Measurements from ENCODE around the gene UTP4. TPM values are rescaled to one million over a fixed set of nuclear protein-coding genes. Genes with fewer than 3 reads are reported as not detected.
A peak's percentile ranks its signal among the peaks of the same experiment; 100 is the strongest.

UTP4 gene
- total RNA-seq, 1 donor from 2014 or later: 34.9 TPM

GRCh38 chr16:69176033-69176800, 43.8 kb downstream of the UTP4 start:
- TF ChIP-seq CTCF (IDR thresholded peaks at IDR 0.05): no peak
- TF ChIP-seq POLR2A (IDR thresholded peaks at IDR 0.05): no peak
- no peak for TF ChIP-seq POLR2AphosphoS5 (IDR thresholded peaks at IDR 0.05; ENCODE audit: insufficient read depth in 1 of 2, low read depth in 1 of 2)
- no peak for DNase-seq (ENCODE audit: extremely low spot score in 2 of 2)
- no peaks in the 10 kb centered on the region for H3K36me3 ChIP-seq
- intact Hi-C loops (cut with DNase I): no loop called here
- H3K27me3 ChIP-seq: no peaks in the 10 kb centered on the region
- H3K9me3 ChIP-seq: no peaks in the 10 kb centered on the region
- peaks cover 62% of the 10 kb centered on the region for H3K4me1 ChIP-seq
- H3K4me3 ChIP-seq: no peak overlapping the region
- H3K27ac ChIP-seq: peak overlapping the region; percentile 28

GRCh38 chr16:69179328-69180010, 47.0 kb downstream of the UTP4 start:
- peak overlapping the region in 1 of 2 donors; percentile 10 for H3K4me3 ChIP-seq
- H3K36me3 ChIP-seq: no peaks in the 10 kb centered on the region
- intact Hi-C loops (cut with DNase I): loop anchor here (10.0 kb wide), 1 partner anchor 105 kb away; no protein-coding TSS in a partner anchor
- H3K27me3 ChIP-seq: no peaks in the 10 kb centered on the region
- peak overlapping the region; percentile 66 for H3K27ac ChIP-seq
- H3K9me3 ChIP-seq: no peaks in the 10 kb centered on the region
- TF ChIP-seq POLR2AphosphoS5 (IDR thresholded peaks at IDR 0.05; ENCODE audit: insufficient read depth in 1 of 2, low read depth in 1 of 2): peak in 1 of 2 donors; percentile 95
- no peak for TF ChIP-seq CTCF (IDR thresholded peaks at IDR 0.05)
- peaks cover 52% of the 10 kb centered on the region for H3K4me1 ChIP-seq
- DNase-seq (ENCODE audit: extremely low spot score in 2 of 2): no peak

GRCh38 chr16:69180011-69180338, 47.5 kb downstream of the UTP4 start:
- H3K4me3 ChIP-seq: peak overlapping the region in 1 of 2 donors; percentile 10
- no peaks in the 10 kb centered on the region for H3K27me3 ChIP-seq
- H3K36me3 ChIP-seq: no peaks in the 10 kb centered on the region
- peak overlapping the region; percentile 66 for H3K27ac ChIP-seq
- DNase-seq (ENCODE audit: extremely low spot score in 2 of 2): no peak
- peaks cover 51% of the 10 kb centered on the region for H3K4me1 ChIP-seq
- TF ChIP-seq CTCF (IDR thresholded peaks at IDR 0.05): no peak
- no peak for TF ChIP-seq POLR2AphosphoS5 (IDR thresholded peaks at IDR 0.05; ENCODE audit: insufficient read depth in 1 of 2, low read depth in 1 of 2)
- no peak for TF ChIP-seq POLR2A (IDR thresholded peaks at IDR 0.05)
- intact Hi-C loops (cut with DNase I): loop anchor here (10.0 kb wide), 1 partner anchor 105 kb away; no protein-coding TSS in a partner anchor
- no peaks in the 10 kb centered on the region for H3K9me3 ChIP-seq

- no peak overlapping the region for H3K27ac ChIP-seq
- intact Hi-C loops (cut with DNase I): loop anchor here (10.0 kb wide), 1 partner anchor 102 kb away; no protein-coding TSS in a partner anchor
Measured at GRCh38 chr16:69182730-69183416, 50.4 kb downstream of the UTP4 start.

More at GRCh38 chr16:69182730-69183416, 50.4 kb downstream of the UTP4 start:
- Histone ChIP-seq H3K9me3 (no peaks in the 10 kb centered on the region), H3K4me3 (no peak overlapping the region), H3K4me1 (peaks cover 49% of the 10 kb centered on the region), H3K36me3 (no peaks in the 10 kb centered on the region), H3K27me3 (no peaks in the 10 kb centered on the region)
- no peak for DNase-seq (ENCODE audit: extremely low spot score in 2 of 2)
- TF ChIP-seq CTCF (IDR thresholded peaks at IDR 0.05) (no peak), POLR2AphosphoS5 (IDR thresholded peaks at IDR 0.05; ENCODE audit: insufficient read depth in 1 of 2, low read depth in 1 of 2) (no peak), POLR2A (IDR thresholded peaks at IDR 0.05) (no peak)
